Endodermal cell (in vitro differentiated cells): ENCODE results near the gene OR51A4. TPM values are rescaled to one million over a fixed set of nuclear protein-coding genes. Genes with fewer than 3 reads are reported as not detected.

ENCODE experiments used
- DNase-seq: peaks from one replicate; pipeline ENCODE4 v3.0.0-alpha.2; 2017
- H3K27ac ChIP-seq: 2 replicates; pipeline ENCODE4 v1.5.1; 2013; ENCODE audit warnings: mild to moderate bottlenecking, low read depth, low read length, moderate library complexity
- H3K27me3 ChIP-seq: 2 replicates; pipeline ENCODE4 v1.6.1; 2013; ENCODE audit warnings: mild to moderate bottlenecking, low read length, moderate library complexity; ENCODE audit not compliant: insufficient read depth, control insufficient read depth, poor library complexity, severe bottlenecking
- H3K36me3 ChIP-seq: 2 replicates; pipeline ENCODE4 v1.7.0; 2013; ENCODE audit warnings: mild to moderate bottlenecking, low read length, moderate library complexity; ENCODE audit not compliant: control insufficient read depth, insufficient read depth
- H3K4me1 ChIP-seq: one replicate; pipeline ENCODE4 v1.7.0; 2013; ENCODE audit warnings: low read length; ENCODE audit not compliant: control insufficient read depth, insufficient read depth
- H3K4me3 ChIP-seq: 2 replicates; pipeline ENCODE4 v1.5.1; 2013; ENCODE audit warnings: mild to moderate bottlenecking, low read length, moderate library complexity
- H3K9ac ChIP-seq: 2 replicates; pipeline ENCODE4 v1.6.1; 2013; ENCODE audit warnings: mild to moderate bottlenecking, low read length, moderate library complexity; ENCODE audit not compliant: poor library complexity, severe bottlenecking; ENCODE audit errors: extremely low read depth
- H3K9me3 ChIP-seq: 2 replicates; pipeline ENCODE4 v1.6.1; 2013; ENCODE audit warnings: mild to moderate bottlenecking, low read length, moderate library complexity; ENCODE audit not compliant: control insufficient read depth
- H3K27ac Mint-ChIP-seq: 2 replicates; pipeline ENCODE4 v1.8.0; 2020; ENCODE audit warnings: mixed read lengths
- H3K27me3 Mint-ChIP-seq: 2 replicates; pipeline ENCODE4 v1.8.0; 2021; ENCODE audit warnings: mild to moderate bottlenecking, mixed read lengths; ENCODE audit not compliant: insufficient read depth
- H3K36me3 Mint-ChIP-seq: 2 replicates; pipeline ENCODE4 v1.8.0; 2020; ENCODE audit warnings: low read depth, mixed read lengths
- H3K4me1 Mint-ChIP-seq: 2 replicates; pipeline ENCODE4 v1.8.0; 2020; ENCODE audit warnings: mixed read lengths
- H3K4me3 Mint-ChIP-seq: 2 replicates; pipeline ENCODE4 v1.8.0; 2020; ENCODE audit warnings: mild to moderate bottlenecking, moderate library complexity, mixed read lengths
- H3K9me3 Mint-ChIP-seq: 2 replicates; pipeline ENCODE4 v1.8.0; 2020; ENCODE audit warnings: mild to moderate bottlenecking, mixed read lengths
- WGBS, 2 experiments: methylation state at CpG; one replicate each; pipeline versions ENCODE4 v1.1.5 to v1.1.7; 2013; ENCODE audit warnings: missing lambda C conversion rate in 2 of 2, mixed read lengths in 1 of 2; ENCODE audit not compliant: insufficient coverage in 1 of 2, insufficient read length in 1 of 2; 5-methylcytosine and 5-hydroxymethylcytosine counted together
- total RNA-seq, 2 donors: library from RNA; stranded (reverse); fragmentation: NEBNext Ultra II Directional in 1 of 2; extraction: Animal tissue kit (Norgen Biotek cat#: 25700) in 1 of 2; gene quantifications; 2 replicates in 1 of 2; 3 replicates in 1 of 2; pipeline ENCODE4 v1.2.1, GENCODE V29; 2021
- TF ChIP-seq, protein P1 (sequence below): fragments of 200-600 bp; sonication (generic); conservative IDR thresholded peaks from 2 replicates; pipeline ENCODE4 v1.5.0; 2021; ENCODE audit warnings: antibody characterized with exemption, mild to moderate bottlenecking

The OR51A4 gene
- total RNA-seq, 2 donors from 2014 or later = not detected

DNA sequence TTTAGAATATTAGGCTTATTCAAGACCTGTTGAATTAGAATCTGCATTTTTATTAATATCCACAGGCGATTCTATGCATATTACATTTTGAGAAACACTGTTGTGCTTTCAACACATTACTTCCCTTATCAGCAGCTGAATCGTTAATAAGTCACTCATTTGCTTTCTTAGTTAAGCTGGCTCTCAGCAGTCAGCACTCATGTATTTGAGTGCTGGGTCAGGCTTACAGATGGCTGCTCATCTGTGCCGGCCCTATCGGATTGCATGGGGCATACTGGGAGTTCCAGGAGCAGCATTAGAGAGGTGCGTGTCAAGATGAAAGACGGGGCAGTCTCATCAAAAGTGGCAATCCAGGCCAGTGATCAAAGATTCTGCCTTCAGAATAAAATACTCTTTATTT lies 36.4 kb upstream of the OR51A4 start:
- no peak overlapping the region for H3K4me3 ChIP-seq
- no peak overlapping the region for H3K27ac Mint-ChIP-seq
- H3K27me3 Mint-ChIP-seq = no peaks in the 10 kb centered on the region
- no peaks in the 10 kb centered on the region for H3K4me1 ChIP-seq
- no peaks in the 10 kb centered on the region for H3K36me3 Mint-ChIP-seq
- no peaks in the 10 kb centered on the region for H3K9me3 ChIP-seq
- no peak overlapping the region for H3K9ac ChIP-seq
- H3K4me3 Mint-ChIP-seq = no peak overlapping the region
- WGBS, 2 experiments = 72 to 76% methylated on average over 5 to 6 of the region's 6 CpGs
- H3K4me1 Mint-ChIP-seq = peaks cover 11% of the 10 kb centered on the region
- TF ChIP-seq, protein P1, sequence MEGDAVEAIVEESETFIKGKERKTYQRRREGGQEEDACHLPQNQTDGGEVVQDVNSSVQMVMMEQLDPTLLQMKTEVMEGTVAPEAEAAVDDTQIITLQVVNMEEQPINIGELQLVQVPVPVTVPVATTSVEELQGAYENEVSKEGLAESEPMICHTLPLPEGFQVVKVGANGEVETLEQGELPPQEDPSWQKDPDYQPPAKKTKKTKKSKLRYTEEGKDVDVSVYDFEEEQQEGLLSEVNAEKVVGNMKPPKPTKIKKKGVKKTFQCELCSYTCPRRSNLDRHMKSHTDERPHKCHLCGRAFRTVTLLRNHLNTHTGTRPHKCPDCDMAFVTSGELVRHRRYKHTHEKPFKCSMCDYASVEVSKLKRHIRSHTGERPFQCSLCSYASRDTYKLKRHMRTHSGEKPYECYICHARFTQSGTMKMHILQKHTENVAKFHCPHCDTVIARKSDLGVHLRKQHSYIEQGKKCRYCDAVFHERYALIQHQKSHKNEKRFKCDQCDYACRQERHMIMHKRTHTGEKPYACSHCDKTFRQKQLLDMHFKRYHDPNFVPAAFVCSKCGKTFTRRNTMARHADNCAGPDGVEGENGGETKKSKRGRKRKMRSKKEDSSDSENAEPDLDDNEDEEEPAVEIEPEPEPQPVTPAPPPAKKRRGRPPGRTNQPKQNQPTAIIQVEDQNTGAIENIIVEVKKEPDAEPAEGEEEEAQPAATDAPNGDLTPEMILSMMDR = no peak
- H3K27ac ChIP-seq = no peak overlapping the region
- peak; percentile 51 for DNase-seq
- no peaks in the 10 kb centered on the region for H3K27me3 ChIP-seq
- no peaks in the 10 kb centered on the region for H3K36me3 ChIP-seq
- no peaks in the 10 kb centered on the region for H3K9me3 Mint-ChIP-seq

DNA sequence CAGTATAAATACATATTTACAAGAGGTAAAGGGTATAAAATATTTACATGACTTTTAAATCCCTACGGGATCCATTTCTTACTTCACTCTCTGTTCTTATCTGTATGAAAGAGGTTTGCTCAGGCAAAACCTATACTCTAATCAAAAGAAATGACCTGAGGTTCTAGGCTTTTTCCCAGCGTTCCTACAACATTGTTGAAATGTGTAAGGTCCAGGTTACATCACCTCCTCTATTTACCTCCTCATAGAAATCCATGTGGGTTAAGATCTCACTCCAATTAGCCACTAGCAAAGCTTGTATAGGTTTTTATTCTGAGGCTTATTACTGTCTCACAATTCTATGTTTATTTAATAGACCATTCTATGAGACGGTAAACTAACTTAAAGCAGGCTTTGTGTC lies 35.3 kb upstream of the OR51A4 start:
- Mint-ChIP-seq H3K4me3 (no peak overlapping the region), H3K27me3 (no peaks in the 10 kb centered on the region), H3K36me3 (no peaks in the 10 kb centered on the region), H3K4me1 (peaks cover 11% of the 10 kb centered on the region), H3K9me3 (no peaks in the 10 kb centered on the region), H3K27ac (no peak overlapping the region)
- no peaks in the 10 kb centered on the region for H3K27me3 ChIP-seq
- H3K36me3 ChIP-seq = no peaks in the 10 kb centered on the region
- no peaks in the 10 kb centered on the region for H3K4me1 ChIP-seq
- H3K9ac ChIP-seq = no peak overlapping the region
- no peaks in the 10 kb centered on the region for H3K9me3 ChIP-seq
- H3K4me3 ChIP-seq = no peak overlapping the region
- DNase-seq = no peak
- H3K27ac ChIP-seq = no peak overlapping the region
- 86 to 100% methylated on average over 1 to 3 of the region's 3 CpGs for WGBS, 2 experiments
- TF ChIP-seq, protein P1 = no peak

DNA sequence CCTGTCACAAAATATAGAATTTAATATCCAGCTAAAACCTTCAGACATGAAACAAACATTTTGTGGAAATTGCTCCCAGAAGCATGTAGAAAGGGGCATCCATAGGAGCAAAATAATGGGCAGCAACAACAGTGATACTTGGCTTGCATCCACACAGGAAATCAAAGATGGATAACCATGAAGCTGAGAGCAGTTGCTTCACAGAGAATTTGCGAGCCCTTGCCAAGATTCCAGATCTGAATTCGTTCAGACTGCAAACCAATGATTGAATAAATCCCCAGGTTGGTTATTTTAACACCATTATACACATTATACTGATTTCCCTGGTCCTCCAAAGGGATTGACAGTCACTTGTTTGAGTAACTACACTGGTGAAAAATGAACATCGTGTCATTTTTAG lies 31.6 kb upstream of the OR51A4 start:
- Histone ChIP-seq H3K9me3 (no peaks in the 10 kb centered on the region), H3K4me1 (no peaks in the 10 kb centered on the region), H3K27me3 (no peaks in the 10 kb centered on the region), H3K9ac (no peak overlapping the region), H3K4me3 (no peak overlapping the region), H3K27ac (no peak overlapping the region), H3K36me3 (no peaks in the 10 kb centered on the region)
- TF ChIP-seq, protein P1 = no peak
- Mint-ChIP-seq H3K27ac (no peak overlapping the region), H3K36me3 (no peaks in the 10 kb centered on the region), H3K9me3 (no peaks in the 10 kb centered on the region), H3K4me3 (no peak overlapping the region), H3K4me1 (peaks cover 8% of the 10 kb centered on the region), H3K27me3 (no peaks in the 10 kb centered on the region)
- WGBS, 2 experiments = 93 to 100% methylated on average over 3 of the region's 3 CpGs
- no peak for DNase-seq
